GM21619 (cell line): Measurements from ENCODE around the gene OR2M4.
"Not testable (repeated sequence)": the region's sequence is repeated elsewhere in the genome, so short reads cannot be mapped to it uniquely, and the experiment has no call there.

Experiments used
- ATAC-seq: cut with Tn5 transposase; IDR thresholded peaks from one replicate; pipeline ENCODE4 v1.9.1; 2021; ENCODE audit not compliant: unreplicated experiment

Gene OR2M4

GRCh38 chr1:248231117-248231516, at the start of gene OR2M4:
TSS of gene OR2M4 (plus strand) at chr1:248231417. CDS start at chr1:248238929, 7,512 bp downstream.
- no peak for ATAC-seq

GRCh38 chr1:248183996-248184395, 47.2 kb upstream of the OR2M4 start:
- no peak for ATAC-seq

GRCh38 chr1:248187363-248187762, 43.9 kb upstream of the OR2M4 start:
- no peak for ATAC-seq

GRCh38 chr1:248189026-248189425, 42.2 kb upstream of the OR2M4 start:
- ATAC-seq: no peak

- ATAC-seq: no peak
Measured at GRCh38 chr1:248194117-248194516, 37.1 kb upstream of the OR2M4 start.

- no peak for ATAC-seq
Measured at GRCh38 chr1:248196965-248197364, 34.3 kb upstream of the OR2M4 start, which contains the start of gene OR2M3. TSS of gene OR2M3 (plus strand) at chr1:248197265. CDS start at chr1:248203068, 5,803 bp downstream.

GRCh38 chr1:248215880-248216279, 15.3 kb upstream of the OR2M4 start:
- ATAC-seq: no peak

GRCh38 chr1:248225537-248225936, 5.7 kb upstream of the OR2M4 start:
- no peak for ATAC-seq

- no peak for ATAC-seq
Measured at GRCh38 chr1:248229360-248229908, 1.8 kb upstream of the OR2M4 start.

GRCh38 chr1:248239478-248239877, 8.3 kb downstream of the OR2M4 start:
- ATAC-seq: no peak

- ATAC-seq: peak; percentile 81
Measured at GRCh38 chr1:248243204-248243603, 12.0 kb downstream of the OR2M4 start.

- not testable (repeated sequence) for ATAC-seq
Measured at GRCh38 chr1:248259309-248259708, 28.1 kb downstream of the OR2M4 start.

- ATAC-seq: no peak
Measured at GRCh38 chr1:248268178-248268577, 37.0 kb downstream of the OR2M4 start.

GRCh38 chr1:248273225-248273624, 42.0 kb downstream of the OR2M4 start:
- not testable (repeated sequence) for ATAC-seq

GRCh38 chr1:248277876-248278275, 46.7 kb downstream of the OR2M4 start, which contains the start of gene OR2T33:
TSS of gene OR2T33 (minus strand) at chr1:248277976. CDS start at chr1:248273814, 4,162 bp downstream.
- ATAC-seq: no peak

- ATAC-seq: no peak
Measured at GRCh38 chr1:248288391-248288790, 57.2 kb downstream of the OR2M4 start.
